ENCODE measurements around the gene ASCL5. TPM values are rescaled to one million over a fixed set of nuclear protein-coding genes. Genes with fewer than 3 reads are reported as not detected.

The ASCL5 gene
- total RNA-seq, 1 experiment from 2014 or later = 0.15 TPM

GRCh38 chr1:201105688-201106087 is 21.3 kb downstream of the ASCL5 start:
- Mint-ChIP-seq H3K4me3 (no peak overlapping the region), H3K27me3 (ENCODE audit: low read depth) (peaks cover 12% of the 10 kb centered on the region), H3K9me3 (no peaks in the 10 kb centered on the region), H3K27ac (no peak overlapping the region), H3K36me3 (ENCODE audit: insufficient read depth in 1 of 3, low read depth in 3 of 3) (no peaks in the 10 kb centered on the region), H3K4me1 (peaks cover 14 to 21% of the 10 kb centered on the region in 2 experiments)
- H2AFZ ChIP-seq (ENCODE audit: low read length) = no peak overlapping the region
- no peak overlapping the region for H3K27ac ChIP-seq (ENCODE audit: insufficient read length, low read depth, low read length)
- H2BK20ac ChIP-seq (ENCODE audit: low read depth, low read length, poor library complexity, severe bottlenecking) = no peak overlapping the region
- H3K79me2 ChIP-seq (ENCODE audit: insufficient read depth, low read length) = no peaks in the 10 kb centered on the region
- no peak overlapping the region for H3T11ph ChIP-seq (ENCODE audit: low read length)
- H4K20me1 ChIP-seq (ENCODE audit: control insufficient read depth, insufficient read depth, insufficient read length) = no peaks in the 10 kb centered on the region
- H4K5ac ChIP-seq (ENCODE audit: insufficient read length, low read depth, low read length) = no peak overlapping the region
- no peak for DNase-seq
- H2BK120ac ChIP-seq (ENCODE audit: low read depth, low read length, poor library complexity, severe bottlenecking) = no peak overlapping the region
- H3K4ac ChIP-seq (ENCODE audit: low read depth, low read length) = no peak overlapping the region
- H4K91ac ChIP-seq (ENCODE audit: insufficient read length, low read depth, low read length) = no peak overlapping the region
- H2BK12ac ChIP-seq (ENCODE audit: insufficient read length, low read depth, low read length) = no peak overlapping the region
- no peak overlapping the region for H3K4me2 ChIP-seq (ENCODE audit: insufficient read depth, insufficient read length, low read length)
- no peak overlapping the region for H3K23ac ChIP-seq (ENCODE audit: insufficient read length, low read depth, low read length)
- H2BK5ac ChIP-seq (ENCODE audit: insufficient read length, low read length) = no peak overlapping the region
- H3K9me3 ChIP-seq (ENCODE audit: control insufficient read depth, low read depth, low read length) = no peaks in the 10 kb centered on the region
- no peak overlapping the region for H2AK5ac ChIP-seq (ENCODE audit: insufficient read length, low read length)
- H3K23me2 ChIP-seq (ENCODE audit: insufficient read length, low read depth, low read length, poor library complexity, severe bottlenecking) = peaks cover 2% of the 10 kb centered on the region
- no peak overlapping the region for H4K8ac ChIP-seq (replicated peaks; ENCODE audit: insufficient read length, low read depth, low read length)
- no peaks in the 10 kb centered on the region for H3K79me1 ChIP-seq (ENCODE audit: insufficient read depth, low read depth, low read length, poor library complexity, severe bottlenecking)
- H3K14ac ChIP-seq (ENCODE audit: insufficient read depth, low read length) = no peak overlapping the region
- H3K56ac ChIP-seq (ENCODE audit: insufficient read length, low read depth, low read length) = no peak overlapping the region
- no CpG with 5 or more reads among the region's 5 CpGs for WGBS (ENCODE audit: extremely low coverage, insufficient read length, low lambda C conversion rate)
- no peak overlapping the region for H3K9ac ChIP-seq (ENCODE audit: extremely low read depth, insufficient read length, low read length)
- H3K4me1 ChIP-seq (ENCODE audit: insufficient read depth, low read length) = no peaks in the 10 kb centered on the region; the same call in 1 of the 2 replicates
- H3K18ac ChIP-seq (ENCODE audit: insufficient read length, low read depth, low read length) = no peak overlapping the region
- no peak for TF ChIP-seq CTCF (conservative IDR thresholded peaks at IDR 0.05)
- no peaks in the 10 kb centered on the region for H3K27me3 ChIP-seq (ENCODE audit: insufficient read depth, low read length)
- no peak overlapping the region for H2BK15ac ChIP-seq (ENCODE audit: low read depth, low read length)
